Activated CD4-positive, alpha-beta T cell treated with anti-CD3 and anti-CD28 coated beads, Interleukin-2, amount 50 U/mL, for 24 hours (primary cell): Measurements from ENCODE around the gene SLC47A1.

Experiments used
- DNase-seq, 2 donors: peaks; one replicate each; pipeline ENCODE4 v3.0.0-alpha.2; 2020; ENCODE audit warnings: low read depth in 1 of 2, low spot score in 1 of 2

Gene SLC47A1

GRCh38 chr17:19596869-19597268, 63.2 kb downstream of the SLC47A1 start:
- DNase-seq = no peak

- no peak for DNase-seq
Measured at GRCh38 chr17:19610311-19610710, 76.7 kb downstream of the SLC47A1 start.

- no peak for DNase-seq
Measured at GRCh38 chr17:19610879-19611278, 77.2 kb downstream of the SLC47A1 start.

- DNase-seq = no peak
Measured at GRCh38 chr17:19613979-19614378, 80.3 kb downstream of the SLC47A1 start.

- DNase-seq = no peak
Measured at GRCh38 chr17:19614900-19615299, 81.2 kb downstream of the SLC47A1 start.

GRCh38 chr17:19618015-19618414, 84.4 kb downstream of the SLC47A1 start:
- DNase-seq = no peak

DNA sequence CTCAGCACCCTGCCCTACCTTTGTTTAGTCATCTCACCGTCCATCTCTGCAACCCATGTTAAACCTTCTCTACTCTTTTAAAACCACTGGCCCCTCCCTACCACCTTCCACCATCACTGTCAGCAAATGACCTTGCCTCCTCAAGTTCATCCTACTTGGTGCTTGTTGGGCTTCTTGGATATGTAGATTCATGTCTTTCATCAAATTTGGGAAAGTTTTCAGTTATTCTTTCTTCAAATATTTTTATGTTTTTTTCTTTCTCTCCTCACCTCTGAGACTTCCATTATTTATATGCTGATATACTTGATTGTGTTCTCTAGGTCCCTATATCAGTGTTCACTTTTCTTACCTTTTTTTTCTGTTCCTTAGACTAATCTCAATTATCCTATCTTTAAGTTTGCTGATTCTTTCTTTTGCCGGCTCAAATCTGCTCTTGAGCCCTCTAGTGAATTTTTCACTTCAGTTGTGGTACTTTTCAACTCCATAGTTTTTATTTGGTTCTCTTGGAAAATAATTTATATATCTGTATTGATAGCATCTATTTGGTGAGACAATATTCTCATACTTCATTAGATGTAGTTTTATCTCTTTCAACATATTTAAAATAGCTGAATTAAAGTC, 86.2 kb downstream of the SLC47A1 start:
- no peak for DNase-seq

- DNase-seq = no peak
Measured at GRCh38 chr17:19621697-19622096, 88.0 kb downstream of the SLC47A1 start.

GRCh38 chr17:19626079-19626478, 92.4 kb downstream of the SLC47A1 start:
- no peak for DNase-seq
